Measurements from ENCODE around the gene NEK7.
"Not testable (repeated sequence)": the region's sequence is repeated elsewhere in the genome, so short reads cannot be mapped to it uniquely, and the experiment has no call there.

The NEK7 gene

GRCh38 chr1:198300451-198300850, 143.7 kb downstream of the NEK7 start:
- no peak for DNase-seq

DNA sequence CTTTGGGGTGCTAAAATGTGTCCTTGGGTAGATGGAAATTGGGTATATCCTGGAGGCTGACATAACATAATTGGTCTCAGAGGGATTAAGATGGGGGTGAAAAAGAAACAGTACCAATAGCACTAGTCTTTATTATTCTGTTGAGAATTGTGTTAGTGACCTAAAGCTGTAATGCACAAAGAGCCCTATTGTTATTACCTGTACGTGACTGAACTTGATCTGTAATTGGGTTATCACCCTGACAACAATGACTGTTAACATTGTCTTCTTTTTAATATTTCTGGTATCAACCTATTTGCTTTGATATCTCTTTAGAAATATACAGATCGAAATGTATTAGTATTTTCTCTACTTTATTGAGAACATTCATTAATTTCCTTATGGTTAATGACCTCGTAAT, 147.6 kb downstream of the NEK7 start:
- DNase-seq, result no peak

GRCh38 chr1:198314817-198315216, 158.0 kb downstream of the NEK7 start:
- not testable (repeated sequence) for DNase-seq

DNA sequence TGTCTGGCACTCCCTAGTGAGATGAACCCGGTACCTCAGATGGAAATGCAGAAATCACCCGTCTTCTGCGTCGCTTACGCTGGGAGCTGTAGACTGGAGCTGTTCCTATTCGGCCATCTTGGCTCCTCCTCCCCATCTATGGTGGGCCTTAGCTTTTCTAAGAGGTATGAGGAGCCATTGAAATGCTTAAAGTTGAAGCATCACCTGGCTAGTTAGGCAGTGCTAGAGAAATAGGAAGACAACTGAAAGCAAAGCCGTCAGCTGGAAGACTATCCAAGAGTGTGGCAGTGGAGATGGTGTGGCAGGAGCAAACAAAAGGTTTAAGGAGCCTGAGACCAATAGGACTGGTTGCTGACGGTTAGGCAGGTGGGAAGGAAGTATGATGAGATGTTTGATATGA, 158.5 kb downstream of the NEK7 start:
- not testable (repeated sequence) for DNase-seq

DNA sequence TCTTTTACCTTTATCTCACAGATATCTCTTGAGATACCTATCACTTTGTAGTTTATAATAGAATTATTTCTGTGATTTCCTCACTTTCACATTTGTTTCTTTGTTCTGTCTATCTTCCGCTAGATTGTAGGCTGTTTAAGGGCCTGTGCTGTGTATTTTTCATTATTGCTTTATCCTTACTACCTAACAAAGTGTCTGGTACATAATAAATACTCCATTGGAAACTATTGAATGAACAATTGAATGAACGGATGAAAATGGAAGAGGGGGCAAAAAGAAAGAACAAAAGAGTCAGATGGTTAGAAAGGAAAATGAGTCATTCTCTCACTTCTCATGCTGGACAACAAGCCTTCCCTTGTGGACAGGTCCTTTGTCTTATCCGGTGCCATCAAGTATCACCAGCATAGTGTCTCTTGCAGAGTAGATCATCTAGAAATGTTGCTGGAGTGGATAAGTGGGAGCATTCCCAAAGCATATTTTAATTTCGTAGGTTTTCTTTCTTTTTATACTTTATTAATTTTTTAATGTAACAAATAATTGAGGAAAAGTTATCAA, 159.8 kb downstream of the NEK7 start:
- no peak for DNase-seq

DNA sequence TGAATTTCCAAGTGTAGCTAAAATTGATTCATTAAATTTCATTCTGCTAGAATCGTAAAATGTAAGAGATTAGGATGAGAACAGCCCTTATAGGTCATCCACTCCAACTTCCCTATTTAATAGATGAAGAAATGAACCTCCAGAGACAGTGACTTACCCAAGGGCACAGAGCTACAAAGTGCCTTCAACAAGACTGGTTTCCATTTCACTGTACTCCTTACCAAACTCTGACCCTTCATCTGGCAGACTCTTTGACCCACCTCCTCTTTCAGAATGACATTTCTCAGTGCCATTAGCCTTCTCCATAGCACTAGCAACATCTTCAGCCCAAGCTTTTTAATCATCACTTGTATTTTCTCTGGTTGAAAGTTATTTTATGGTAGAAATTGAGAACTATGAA, 161.3 kb downstream of the NEK7 start:
- no peak for DNase-seq

DNA sequence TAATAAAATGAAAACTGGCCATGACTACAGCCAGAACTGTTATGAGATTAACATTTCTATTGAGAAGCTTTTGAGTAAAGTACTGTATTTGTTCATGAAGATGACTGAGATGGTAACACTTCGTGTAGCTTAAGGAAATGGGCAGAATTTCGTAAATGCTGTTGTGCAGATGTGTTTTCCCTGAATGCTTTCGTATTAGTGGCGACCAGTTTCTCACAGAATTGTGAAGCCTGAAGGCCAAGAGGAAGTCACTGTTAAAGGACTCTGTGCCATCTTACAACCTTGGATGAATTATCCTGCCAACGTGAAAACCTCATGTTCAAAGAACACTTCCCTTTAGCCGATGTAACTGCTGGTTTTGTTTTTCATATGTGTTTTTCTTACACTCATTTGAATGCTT, 164.0 kb downstream of the NEK7 start:
- no peak for DNase-seq

DNA sequence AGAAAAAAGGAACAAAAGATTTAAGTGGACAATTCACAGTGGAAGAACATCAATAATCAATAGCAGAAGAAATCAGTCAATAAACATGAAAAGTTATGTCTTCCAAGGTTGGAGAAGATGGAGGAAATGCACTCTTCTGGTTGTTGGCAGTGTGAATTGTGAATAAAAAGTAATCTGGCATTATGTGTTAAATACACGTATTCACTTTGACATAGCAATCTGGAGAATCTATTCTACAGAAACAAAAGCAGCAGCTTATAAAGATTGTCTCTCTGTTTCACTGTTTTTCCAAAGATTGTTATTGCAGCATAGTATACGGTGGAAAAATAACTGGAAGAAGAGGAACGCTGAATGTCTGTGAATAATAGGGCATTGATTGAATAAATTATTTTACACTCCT, 169.4 kb downstream of the NEK7 start:
- DNase-seq, result no peak

- DNase-seq, result no peak
These were observed 170.1 kb downstream of the NEK7 start for GRCh38 chr1:198326915-198327314.

DNA sequence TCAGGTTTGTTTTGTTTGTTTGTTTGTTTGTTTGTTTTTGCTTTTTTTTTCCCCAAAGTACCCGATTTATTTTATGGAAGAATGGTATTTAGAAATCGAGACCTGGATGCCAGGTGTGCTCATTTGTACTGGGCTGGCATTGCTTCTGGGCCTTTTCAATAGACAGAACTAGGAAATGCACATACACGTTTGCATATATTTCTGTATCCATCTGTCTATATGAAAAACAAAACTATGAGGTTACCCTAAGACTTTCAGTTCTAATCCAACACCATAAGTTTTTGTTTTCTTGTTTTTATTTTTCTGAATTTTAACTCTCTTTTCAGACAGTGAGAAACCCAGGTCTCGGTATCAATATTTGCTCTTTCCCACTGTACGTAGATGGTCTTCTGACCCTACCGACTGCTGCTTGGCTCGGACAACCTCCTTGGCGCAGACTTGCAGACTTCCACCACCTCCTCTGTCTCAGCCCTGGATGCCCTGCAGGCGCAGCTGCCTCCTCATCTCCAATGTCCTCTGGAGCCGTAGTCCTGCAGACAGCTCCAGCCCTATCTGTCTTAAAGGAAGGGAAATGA, 171.7 kb downstream of the NEK7 start:
- no peak for DNase-seq

- DNase-seq, result no peak
These were observed 174.3 kb downstream of the NEK7 start for GRCh38 chr1:198330982-198331615.

DNA sequence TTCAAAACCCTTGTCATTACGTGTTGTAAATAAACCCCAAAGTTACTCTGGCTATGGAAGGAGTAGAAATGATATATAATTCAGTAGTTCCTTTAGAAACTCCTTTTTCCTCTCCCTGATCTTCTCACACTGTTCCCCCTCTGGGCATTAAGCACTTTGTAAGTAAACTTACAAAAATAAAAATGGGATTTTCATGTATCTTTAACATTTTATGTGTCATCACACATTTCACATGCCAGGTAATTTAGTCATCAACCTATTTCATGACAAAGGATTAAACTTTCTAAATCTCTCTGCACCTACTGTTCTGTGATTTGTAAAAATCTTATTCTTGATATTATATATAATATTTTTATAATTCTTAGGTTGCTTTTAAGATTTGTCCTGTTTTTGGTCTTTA, 176.9 kb downstream of the NEK7 start:
- DNase-seq, result no peak

DNA sequence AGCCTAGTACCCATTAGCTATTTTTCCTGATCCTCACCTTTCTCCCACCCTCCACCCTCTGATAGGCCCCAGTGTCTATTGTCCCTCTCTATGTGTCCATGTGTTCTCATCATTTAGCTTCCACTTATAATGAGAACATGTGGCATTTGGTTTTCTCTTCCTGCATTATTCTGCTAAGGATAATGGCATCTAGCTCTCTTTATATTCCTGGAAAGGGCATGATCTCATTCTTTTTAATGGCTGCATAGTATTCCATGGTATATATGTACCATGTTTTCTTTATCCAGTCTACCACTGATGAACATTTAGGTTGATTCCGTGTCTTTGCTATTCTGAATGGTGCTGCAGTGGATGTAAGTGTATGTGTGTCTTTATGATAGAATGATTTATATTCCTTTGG, 178.9 kb downstream of the NEK7 start:
- DNase-seq, result no peak

- no peak for DNase-seq
These were observed 181.1 kb downstream of the NEK7 start for GRCh38 chr1:198337886-198338285.

DNA sequence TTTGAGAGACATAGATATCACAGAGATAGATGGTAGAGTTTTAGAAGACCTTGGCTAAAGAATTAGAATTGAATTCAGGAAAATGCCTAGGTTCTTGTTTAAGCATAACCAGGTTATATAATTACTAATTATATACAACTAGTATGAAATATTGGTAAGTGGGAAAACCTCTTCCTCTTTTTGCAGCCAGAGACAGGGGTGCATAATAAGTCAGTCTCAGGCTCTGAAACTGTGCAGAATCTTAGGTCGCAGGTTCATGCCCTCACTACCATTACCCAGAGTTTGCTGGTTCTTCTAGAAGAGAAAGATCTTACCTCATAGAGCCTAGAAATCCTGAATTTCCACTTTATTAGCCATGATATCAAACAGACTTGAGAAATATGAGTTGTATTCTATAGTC, 183.3 kb downstream of the NEK7 start:
- DNase-seq, result no peak

DNA sequence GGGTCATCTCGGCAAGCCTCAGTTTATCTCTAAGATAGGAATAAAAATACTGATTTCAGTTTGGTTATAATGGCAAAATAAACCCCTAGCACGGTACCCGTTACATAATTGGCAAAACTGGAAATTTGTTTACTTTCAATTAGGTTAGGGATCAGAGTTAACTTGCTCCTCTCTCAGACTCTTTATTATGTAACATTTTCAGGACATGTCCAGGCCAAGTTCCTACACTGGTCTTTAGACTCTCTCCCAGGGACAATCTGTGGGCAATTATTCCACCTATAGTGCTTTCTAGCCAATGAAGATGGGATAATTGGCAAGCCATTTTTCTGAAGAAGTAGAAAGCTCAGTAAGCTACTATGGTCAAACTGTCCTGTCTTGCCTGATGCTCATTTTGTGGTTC, 189.4 kb downstream of the NEK7 start:
- DNase-seq, result no peak

GRCh38 chr1:198350456-198350855, 193.7 kb downstream of the NEK7 start:
- no peak for DNase-seq

- DNase-seq, result no peak
These were observed 196.3 kb downstream of the NEK7 start for GRCh38 chr1:198352975-198353695.

- no peak for DNase-seq
These were observed 201.1 kb downstream of the NEK7 start for GRCh38 chr1:198357937-198358336.

DNA sequence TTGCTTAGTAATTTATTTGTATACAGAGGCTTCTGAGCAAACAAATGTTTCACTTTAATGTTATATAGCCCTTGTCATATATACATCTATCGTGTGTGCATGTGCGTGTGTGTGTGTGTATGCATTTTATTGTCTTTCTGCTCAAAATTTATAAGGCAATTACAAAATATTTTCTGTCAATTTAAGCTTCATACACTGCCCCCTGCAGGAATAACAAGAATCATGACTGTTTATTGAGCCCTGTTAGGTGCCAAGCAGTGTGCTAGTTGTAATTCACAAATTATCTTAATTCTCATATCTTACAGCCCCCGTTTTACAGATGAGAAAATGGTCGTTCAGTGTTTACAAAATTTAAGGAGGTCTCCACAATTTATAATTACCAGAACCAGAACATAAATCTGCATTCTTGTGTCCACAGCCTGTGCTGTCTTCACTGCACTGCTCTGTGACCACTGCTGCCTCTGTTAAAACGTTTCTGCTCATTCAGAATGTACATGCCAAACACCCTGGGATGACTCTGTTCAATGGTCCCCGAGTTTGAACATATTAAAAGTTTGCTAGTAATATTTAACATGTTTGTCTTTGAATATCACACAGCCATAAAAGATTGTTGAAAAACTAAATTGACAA, 202.3 kb downstream of the NEK7 start:
- DNase-seq, result no peak

GRCh38 chr1:198360208-198360729, 203.5 kb downstream of the NEK7 start:
- DNase-seq, result no peak

DNA sequence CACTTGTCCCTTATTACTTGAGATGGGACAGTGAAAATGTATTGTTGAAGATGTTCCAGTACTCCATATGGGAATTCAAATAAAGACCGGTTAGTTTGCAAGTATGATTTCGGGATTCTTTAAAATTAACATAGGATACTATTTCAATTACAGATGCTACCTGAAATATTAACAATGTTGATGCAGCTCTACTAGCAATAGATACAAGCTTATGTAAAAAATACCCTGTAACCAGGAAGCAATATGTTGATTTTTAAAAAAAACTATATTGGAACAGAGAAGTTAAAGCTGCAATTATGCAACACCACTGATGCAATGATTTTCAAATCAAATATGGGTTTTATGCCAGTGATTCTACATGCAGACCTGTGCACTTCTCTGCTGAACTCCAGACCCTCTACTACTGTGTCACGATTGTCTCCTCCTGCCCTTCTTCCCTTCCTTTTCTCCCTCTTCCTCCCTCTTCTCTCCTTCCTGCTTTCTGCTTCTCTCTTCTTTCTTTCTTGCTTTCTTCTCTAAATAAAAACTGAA, 204.5 kb downstream of the NEK7 start:
- no peak for DNase-seq

GRCh38 chr1:198363625-198364151, 206.9 kb downstream of the NEK7 start:
- DNase-seq, result no peak

Data from DMS79 (cell line).